ENCODE results near the gene PSPH.
A peak's percentile ranks its signal among the peaks of the same experiment; 100 is the strongest.

DNA sequence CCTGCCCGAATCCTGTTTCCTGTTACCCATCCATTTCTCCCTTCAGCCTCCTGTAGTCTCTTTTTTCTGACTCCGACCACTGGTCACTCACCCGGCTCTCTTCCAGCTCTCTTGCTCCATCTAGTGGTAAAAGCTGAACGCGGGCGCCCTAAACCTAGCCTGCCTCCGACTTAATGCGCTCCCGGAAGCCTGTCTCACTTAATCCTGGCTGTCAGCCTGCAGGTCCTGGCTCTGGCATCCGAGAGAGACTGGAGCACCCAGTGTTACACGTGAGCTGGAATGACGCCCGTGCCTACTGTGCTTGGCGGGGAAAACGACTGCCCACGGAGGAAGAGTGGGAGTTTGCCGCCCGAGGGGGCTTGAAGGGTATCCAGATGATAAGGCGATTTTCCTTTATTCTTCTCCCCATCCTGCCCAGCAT, 23.1 kb upstream of the PSPH start:
- TF ChIP-seq, protein P1, sequence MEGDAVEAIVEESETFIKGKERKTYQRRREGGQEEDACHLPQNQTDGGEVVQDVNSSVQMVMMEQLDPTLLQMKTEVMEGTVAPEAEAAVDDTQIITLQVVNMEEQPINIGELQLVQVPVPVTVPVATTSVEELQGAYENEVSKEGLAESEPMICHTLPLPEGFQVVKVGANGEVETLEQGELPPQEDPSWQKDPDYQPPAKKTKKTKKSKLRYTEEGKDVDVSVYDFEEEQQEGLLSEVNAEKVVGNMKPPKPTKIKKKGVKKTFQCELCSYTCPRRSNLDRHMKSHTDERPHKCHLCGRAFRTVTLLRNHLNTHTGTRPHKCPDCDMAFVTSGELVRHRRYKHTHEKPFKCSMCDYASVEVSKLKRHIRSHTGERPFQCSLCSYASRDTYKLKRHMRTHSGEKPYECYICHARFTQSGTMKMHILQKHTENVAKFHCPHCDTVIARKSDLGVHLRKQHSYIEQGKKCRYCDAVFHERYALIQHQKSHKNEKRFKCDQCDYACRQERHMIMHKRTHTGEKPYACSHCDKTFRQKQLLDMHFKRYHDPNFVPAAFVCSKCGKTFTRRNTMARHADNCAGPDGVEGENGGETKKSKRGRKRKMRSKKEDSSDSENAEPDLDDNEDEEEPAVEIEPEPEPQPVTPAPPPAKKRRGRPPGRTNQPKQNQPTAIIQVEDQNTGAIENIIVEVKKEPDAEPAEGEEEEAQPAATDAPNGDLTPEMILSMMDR (IDR thresholded peaks at IDR 0.05; ENCODE audit: extremely low read depth in 1 of 2, insufficient read depth in 1 of 2, low read depth in 1 of 2, low read length in 2 of 2), result peak; percentile 91 to 95
- TF ChIP-seq POLR2A (IDR thresholded peaks at IDR 0.05; ENCODE audit: low read depth, low read length) (no peak), EZH2 (IDR thresholded peaks at IDR 0.05; ENCODE audit: borderline replicate concordance, low read depth, low read length, severe bottlenecking) (no peak), FOS (IDR thresholded peaks at IDR 0.05; ENCODE audit: borderline replicate concordance, insufficient read depth, low read length) (no peak), POLR2AphosphoS5 (IDR thresholded peaks at IDR 0.05; ENCODE audit: insufficient read depth, low read depth, low read length) (no peak), MYC (IDR thresholded peaks at IDR 0.05; ENCODE audit: low read depth, low read length) (no peak), JUN (IDR thresholded peaks at IDR 0.05; ENCODE audit: borderline replicate concordance, insufficient read depth, insufficient read length, low read depth) (no peak), GATA2 (IDR thresholded peaks at IDR 0.05; ENCODE audit: insufficient read depth, insufficient read length, low read depth, low read length) (no peak)
- TF ChIP-seq, protein P2, sequence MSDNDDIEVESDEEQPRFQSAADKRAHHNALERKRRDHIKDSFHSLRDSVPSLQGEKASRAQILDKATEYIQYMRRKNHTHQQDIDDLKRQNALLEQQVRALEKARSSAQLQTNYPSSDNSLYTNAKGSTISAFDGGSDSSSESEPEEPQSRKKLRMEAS (IDR thresholded peaks at IDR 0.05; ENCODE audit: insufficient read depth, insufficient read length), result no peak

Measured in endothelial cell of umbilical vein (primary cell).